Activated CD4-positive, alpha-beta memory T cell treated with anti-CD3 and anti-CD28 coated beads for 36 hours (primary cell): Measurements from ENCODE around the gene PDCD1. TPM values are rescaled to one million over a fixed set of nuclear protein-coding genes. Genes with fewer than 3 reads are reported as not detected.

Experiments
- CTCF ChIA-PET: fragments of 350-600 bp; sonication (Branson Sonifier 250); formaldehyde crosslinking; loops from one replicate; lab custom pipeline; 2021; ENCODE audit warnings: antibody characterized with exemption, inconsistent platforms; lab: Charles Lee
- POLR2A ChIA-PET: fragments of 350-600 bp; sonication (Branson Sonifier 250); formaldehyde crosslinking; loops from one replicate; lab custom pipeline; 2021; ENCODE audit warnings: antibody characterized with exemption; lab: Charles Lee
- DNase-seq: peaks from one replicate; pipeline ENCODE4 v3.0.0-alpha.2; 2020
- H3K27ac Mint-ChIP-seq: one replicate; pipeline ENCODE4 v1.8.0; 2021; ENCODE audit warnings: mixed read lengths
- H3K27me3 Mint-ChIP-seq: one replicate; pipeline ENCODE4 v1.8.0; 2021; ENCODE audit warnings: mixed read lengths
- H3K36me3 Mint-ChIP-seq: one replicate; pipeline ENCODE4 v1.8.0; 2021; ENCODE audit warnings: mixed read lengths
- H3K4me1 Mint-ChIP-seq: one replicate; pipeline ENCODE4 v1.8.0; 2021; ENCODE audit warnings: low read depth, mixed read lengths
- H3K4me3 Mint-ChIP-seq: one replicate; pipeline ENCODE4 v1.8.0; 2021; ENCODE audit warnings: mild to moderate bottlenecking, mixed read lengths
- H3K9me3 Mint-ChIP-seq: one replicate; pipeline ENCODE4 v1.8.0; 2021; ENCODE audit warnings: mixed read lengths
- intact Hi-C: fragments of 100-400 bp; cut with micrococcal nuclease; formaldehyde crosslinking; loops from one replicate; pipeline ENCODE4 v1.15.1; 2023
- total RNA-seq, 2 experiments: library from RNA; stranded (reverse); gene quantifications; one replicate each; pipeline ENCODE4 v1.2.3, GENCODE V29; 2021

PDCD1 gene
- total RNA-seq, 2 experiments from 2014 or later = 47.4 to 47.6 TPM

DNA sequence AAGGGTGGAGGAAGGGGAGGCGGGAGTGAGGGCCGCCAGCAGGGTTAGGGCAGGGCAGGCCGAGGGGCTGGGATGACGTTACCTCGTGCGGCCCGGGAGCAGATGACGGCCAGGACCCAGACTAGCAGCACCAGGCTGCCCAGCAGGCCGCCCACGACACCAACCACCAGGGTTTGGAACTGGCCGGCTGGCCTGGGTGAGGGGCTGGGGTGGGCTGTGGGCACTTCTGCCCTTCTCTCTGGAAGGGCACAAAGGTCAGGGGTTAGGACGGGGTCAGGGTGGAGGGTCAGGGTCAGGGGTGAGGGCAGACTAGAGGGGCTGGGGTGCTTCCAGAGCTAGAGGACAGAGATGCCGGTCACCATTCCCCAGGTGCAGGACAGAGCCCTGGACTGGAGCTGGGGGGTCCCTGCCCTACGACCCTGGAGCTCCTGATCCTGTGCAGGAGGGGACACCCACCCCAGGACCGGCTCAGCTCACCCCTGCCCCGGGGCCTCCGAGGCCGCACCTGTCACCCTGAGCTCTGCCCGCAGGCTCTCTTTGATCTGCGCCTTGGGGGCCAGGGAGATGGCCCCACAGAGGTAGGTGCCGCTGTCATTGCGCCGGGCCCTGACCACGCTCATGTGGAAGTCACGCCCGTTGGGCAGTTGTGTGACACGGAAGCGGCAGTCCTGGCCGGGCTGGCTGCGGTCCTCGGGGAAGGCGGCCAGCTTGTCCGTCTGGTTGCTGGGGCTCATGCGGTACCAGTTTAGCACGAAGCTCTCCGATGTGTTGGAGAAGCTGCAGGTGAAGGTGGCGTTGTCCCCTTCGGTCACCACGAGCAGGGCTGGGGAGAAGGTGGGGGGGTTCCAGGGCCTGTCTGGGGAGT, 6.3 kb downstream of the PDCD1 start:
- Mint-ChIP-seq H3K4me3 (no peak overlapping the region), H3K4me1 (peaks cover 11% of the 10 kb centered on the region), H3K9me3 (no peaks in the 10 kb centered on the region), H3K27ac (no peak overlapping the region), H3K36me3 (peaks cover 23% of the 10 kb centered on the region), H3K27me3 (no peaks in the 10 kb centered on the region)
- intact Hi-C loops = loop anchor here (10.0 kb wide), 1 partner anchor 1288 kb away; the partner anchor contains the start of genes DUSP28 and RNPEPL1
- POLR2A ChIA-PET = no interaction called here
- peak; percentile 8 for DNase-seq
- CTCF ChIA-PET = no interaction called here

- CTCF ChIA-PET = no interaction called here
- Mint-ChIP-seq H3K9me3 (no peaks in the 10 kb centered on the region), H3K36me3 (peaks cover 20% of the 10 kb centered on the region), H3K4me3 (no peak overlapping the region), H3K4me1 (peaks cover 10% of the 10 kb centered on the region), H3K27ac (no peak overlapping the region), H3K27me3 (peaks cover 2% of the 10 kb centered on the region)
- DNase-seq = peak; percentile 7
- POLR2A ChIA-PET = no interaction called here
- intact Hi-C loops = loop anchor here (10.0 kb wide), 1 partner anchor 1287 kb away; the partner anchor contains the start of genes DUSP28 and RNPEPL1
These were observed 7.2 kb downstream of the PDCD1 start for GRCh38 chr2:241851325-241852115.

DNA sequence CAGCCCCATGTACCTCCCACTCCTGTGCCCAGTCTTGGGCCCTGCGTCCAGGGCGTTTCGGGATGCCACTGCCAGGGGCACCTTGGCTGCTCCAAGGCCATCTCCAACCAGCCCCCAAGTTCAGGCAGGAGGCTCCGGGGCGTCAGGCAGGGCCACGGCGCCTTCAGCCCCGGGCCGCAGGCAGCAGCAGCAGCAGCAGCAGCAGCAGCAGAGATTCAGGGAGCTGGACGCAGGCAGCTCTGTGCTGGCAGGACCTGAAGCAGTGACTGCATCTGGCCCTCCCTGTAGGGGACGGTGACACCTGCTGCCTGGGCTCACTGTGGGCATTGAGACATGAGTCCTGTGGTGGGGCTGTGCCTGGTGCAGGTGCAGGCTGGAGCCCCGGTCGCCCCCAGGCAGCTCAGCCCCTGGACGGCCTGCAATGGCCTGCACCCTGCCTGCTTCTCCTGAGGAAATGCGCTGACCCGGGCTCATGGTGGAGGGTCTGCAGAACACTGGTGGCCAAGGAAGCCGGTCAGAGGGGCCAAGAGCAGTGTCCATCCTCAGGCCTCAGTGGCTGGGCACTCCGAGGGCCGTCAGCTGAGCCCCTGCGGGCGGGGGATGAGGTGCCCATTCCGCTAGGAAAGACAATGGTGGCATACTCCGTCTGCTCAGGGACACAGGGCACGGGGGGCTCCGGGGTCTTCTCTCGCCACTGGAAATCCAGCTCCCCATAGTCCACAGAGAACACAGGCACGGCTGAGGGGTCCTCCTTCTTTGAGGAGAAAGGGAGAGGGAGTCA, 8.0 kb downstream of the PDCD1 start:
- CTCF ChIA-PET = no interaction called here
- H3K4me3 Mint-ChIP-seq = no peak overlapping the region
- POLR2A ChIA-PET = no interaction called here

GRCh38 chr2:241849616-241850543, 8.8 kb downstream of the PDCD1 start:
- intact Hi-C loops = loop anchor here (10.0 kb wide), 1 partner anchor 1285 kb away; the partner anchor contains the start of genes DUSP28 and RNPEPL1
- Mint-ChIP-seq H3K9me3 (no peaks in the 10 kb centered on the region), H3K36me3 (peaks cover 16% of the 10 kb centered on the region), H3K27me3 (peaks cover 3% of the 10 kb centered on the region), H3K4me1 (peaks cover 20% of the 10 kb centered on the region), H3K4me3 (no peak overlapping the region), H3K27ac (no peak overlapping the region)
- ChIA-PET POLR2A (no interaction called here), CTCF (no interaction called here)
- no peak for DNase-seq

More for the DNA sequence above, 8.0 kb downstream of the PDCD1 start:
- H3K4me1 Mint-ChIP-seq = peaks cover 12% of the 10 kb centered on the region
- peaks cover 20% of the 10 kb centered on the region for H3K36me3 Mint-ChIP-seq
- intact Hi-C loops = loop anchor here (10.0 kb wide), 1 partner anchor 1286 kb away; the partner anchor contains the start of genes DUSP28 and RNPEPL1
- H3K9me3 Mint-ChIP-seq = no peaks in the 10 kb centered on the region
- H3K27me3 Mint-ChIP-seq = peaks cover 3% of the 10 kb centered on the region
- no peak overlapping the region for H3K27ac Mint-ChIP-seq
- peak; percentile 7 for DNase-seq

- H3K36me3 Mint-ChIP-seq = peaks cover 16% of the 10 kb centered on the region
- H3K4me3 Mint-ChIP-seq = no peak overlapping the region
- H3K4me1 Mint-ChIP-seq = peaks cover 27% of the 10 kb centered on the region
- CTCF ChIA-PET = no interaction called here
- no peak overlapping the region for H3K27ac Mint-ChIP-seq
- intact Hi-C loops = no loop called here
- H3K27me3 Mint-ChIP-seq = peaks cover 3% of the 10 kb centered on the region
- POLR2A ChIA-PET = no interaction called here
- H3K9me3 Mint-ChIP-seq = no peaks in the 10 kb centered on the region
- no peak for DNase-seq
These were observed 9.7 kb downstream of the PDCD1 start for GRCh38 chr2:241848761-241849615.

- no peak for DNase-seq
- peaks cover 9% of the 10 kb centered on the region for H3K36me3 Mint-ChIP-seq
- H3K4me1 Mint-ChIP-seq = peaks cover 39% of the 10 kb centered on the region
- H3K27ac Mint-ChIP-seq = peak overlapping the region; percentile 82
- H3K4me3 Mint-ChIP-seq = peak overlapping the region; percentile 46
- no peaks in the 10 kb centered on the region for H3K9me3 Mint-ChIP-seq
- ChIA-PET CTCF (interaction anchor here (1.9 to 2.7 kb wide), 2 partner anchors 22 to 32 kb away, joined by 4 to 9 read pairs; partner anchors contain the start of gene RTP5), POLR2A (interaction anchor here (0.8 kb wide), 1 partner anchor 112 kb away, joined by 3 read pairs; the partner anchor contains the start of gene D2HGDH)
- peaks cover 5% of the 10 kb centered on the region for H3K27me3 Mint-ChIP-seq
- intact Hi-C loops = no loop called here
These were observed 12.3 kb downstream of the PDCD1 start for GRCh38 chr2:241846406-241846805.

DNA sequence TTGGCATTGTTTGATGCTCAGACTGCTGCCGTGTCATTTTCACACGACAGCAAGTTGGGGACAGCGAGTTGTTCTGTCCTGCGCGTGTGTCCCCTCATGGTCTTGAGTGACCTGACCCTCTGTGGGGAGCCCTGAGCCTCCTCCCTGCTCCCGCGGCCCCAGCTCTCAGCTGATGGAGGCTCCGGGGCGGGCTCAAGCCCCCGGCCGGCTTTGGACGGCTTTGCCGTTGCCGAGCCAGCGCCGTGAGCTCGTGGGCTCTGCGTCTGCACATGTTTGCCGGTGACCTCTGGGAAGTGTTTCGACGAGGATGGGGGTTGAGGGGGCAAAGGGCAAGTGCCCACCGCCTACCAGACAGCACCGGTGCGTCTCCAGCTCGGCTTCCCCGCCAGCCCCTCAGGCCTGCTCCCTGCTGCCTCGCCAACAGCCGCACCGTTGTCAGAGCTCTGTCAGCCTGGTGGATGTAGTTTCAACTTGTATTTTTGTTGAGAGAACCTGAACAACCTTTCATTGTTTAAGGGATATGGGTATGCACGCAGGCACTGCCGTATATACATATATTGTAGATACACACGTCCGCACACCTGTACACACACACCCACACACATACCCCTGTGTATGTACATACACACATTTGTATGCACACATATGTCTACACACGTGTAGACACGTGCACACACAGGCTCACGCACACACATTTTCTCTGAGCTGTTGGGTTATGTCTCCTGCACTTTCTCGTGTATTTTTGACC, 13.7 kb downstream of the PDCD1 start:
- H3K27ac Mint-ChIP-seq = peak overlapping the region; percentile 82
- CTCF ChIA-PET = interaction anchor here (0.6 to 2.7 kb wide), 5 partner anchors 8 to 111 kb away, joined by 3 to 9 read pairs (median 4); partner anchors contain the start of genes D2HGDH and RTP5
- H3K4me3 Mint-ChIP-seq = peak overlapping the region; percentile 72
- POLR2A ChIA-PET = interaction anchor here (0.6 to 1.9 kb wide), 10 partner anchors 10 to 144 kb away, joined by 3 to 21 read pairs (median 5); partner anchors contain the start of genes D2HGDH, ING5 and PDCD1
- no peak for DNase-seq
- intact Hi-C loops = loop anchor here (1.0 to 5.0 kb wide), 3 partner anchors 14 to 43 kb away; no protein-coding TSS in a partner anchor
- no peaks in the 10 kb centered on the region for H3K9me3 Mint-ChIP-seq
- peaks cover 5% of the 10 kb centered on the region for H3K27me3 Mint-ChIP-seq
- peaks cover 6% of the 10 kb centered on the region for H3K36me3 Mint-ChIP-seq
- peaks cover 39% of the 10 kb centered on the region for H3K4me1 Mint-ChIP-seq

GRCh38 chr2:241844066-241844728, 14.5 kb downstream of the PDCD1 start:
- intact Hi-C loops = loop anchor here (1.0 to 5.0 kb wide), 3 partner anchors 15 to 42 kb away; no protein-coding TSS in a partner anchor
- H3K27ac Mint-ChIP-seq = peak overlapping the region; percentile 82
- peaks cover 39% of the 10 kb centered on the region for H3K4me1 Mint-ChIP-seq
- H3K36me3 Mint-ChIP-seq = peaks cover 6% of the 10 kb centered on the region
- H3K4me3 Mint-ChIP-seq = peak overlapping the region; percentile 72
- ChIA-PET CTCF (interaction anchor here (1.1 to 2.7 kb wide), 3 partner anchors 16 to 110 kb away, joined by 4 to 9 read pairs (median 4); partner anchors contain the start of genes D2HGDH and RTP5), POLR2A (interaction anchor here (0.6 to 1.9 kb wide), 12 partner anchors 13 to 143 kb away, joined by 3 to 21 read pairs (median 4); partner anchors contain the start of genes D2HGDH, ING5 and PDCD1)
- peaks cover 5% of the 10 kb centered on the region for H3K27me3 Mint-ChIP-seq
- no peaks in the 10 kb centered on the region for H3K9me3 Mint-ChIP-seq
- DNase-seq = peak; percentile 94
